GM12878 (cell line): ENCODE data around the gene SVBP. TPM values are rescaled to one million over a fixed set of nuclear protein-coding genes. Genes with fewer than 3 reads are reported as not detected.

Source experiments
- ATAC-seq: fragments of 200-7000 bp; cut with Tn5 transposase; 3 replicates; pipeline ENCODE4 v1.9.1; 2020; ENCODE audit warnings: mild to moderate bottlenecking, moderate library complexity
- BruUV-seq: library from RNA; stranded (reverse); fragments of 400-500 nt; replicated peaks from 2 replicates; lab custom pipeline; 2021; lab: Mats Ljungman, UMichigan
- CTCF ChIA-PET: fragments of 300-600 bp; sonication (Branson Sonifier 250); formaldehyde crosslinking; extraction: SDS; loops from one replicate; lab custom pipeline; 2021; ENCODE audit warnings: inconsistent platforms; lab: Yijun Ruan, JAX
- POLR2A ChIA-PET: fragments of 350-600 bp; formaldehyde crosslinking; extraction: SDS; loops from one replicate; lab custom pipeline; 2021; ENCODE audit warnings: inconsistent platforms; lab: Charles Lee
- RAD21 ChIA-PET: fragments of 300-600 bp; sonication (Branson Sonifier 250); formaldehyde crosslinking; loops from one replicate; lab custom pipeline; 2023; ENCODE audit warnings: antibody characterized with exemption; ENCODE audit not compliant: unreplicated experiment; lab: Charles Lee
- SMC1A ChIA-PET: fragments of 300-600 bp; sonication (Branson Sonifier 250); formaldehyde crosslinking; loops from one replicate; lab custom pipeline; 2023; ENCODE audit not compliant: unreplicated experiment, uncharacterized antibody; lab: Charles Lee
- DNase-seq: peaks from one replicate; pipeline ENCODE4 v3.0.0-alpha.2; 2011; ENCODE audit warnings: low read depth, low spot score
- FAIRE-seq: peaks from 3 replicates; lab custom pipeline; 2011; peaks lifted over from hg19 to GRCh38; lab: Jason Lieb, UNC
- H2AFZ ChIP-seq: 2 replicates; pipeline ENCODE4 v1.6.0; 2011; ENCODE audit warnings: low read depth, low read length, control low read depth; ENCODE audit not compliant: control insufficient read depth
- H3K27ac ChIP-seq: 2 replicates; pipeline ENCODE4 v1.5.1; 2011; ENCODE audit warnings: control low read depth; ENCODE audit not compliant: control insufficient read depth, insufficient read depth
- H3K27me3 ChIP-seq, 2 experiments: replicated peaks in 1 of 2; 2 replicates each; pipeline versions ENCODE4 v1.6.0 to v1.6.1; 2011; ENCODE audit warnings: low read length in 1 of 2; ENCODE audit not compliant: control insufficient read depth in 2 of 2, insufficient read depth in 2 of 2
- H3K36me3 ChIP-seq, 2 experiments: 2 replicates each; pipeline ENCODE4 v1.5.1; 2011; ENCODE audit warnings: low read length in 1 of 2; ENCODE audit not compliant: control insufficient read depth in 2 of 2, insufficient read depth in 2 of 2
- H3K4me1 ChIP-seq: 2 replicates; pipeline ENCODE4 v1.6.1; 2011; ENCODE audit warnings: mild to moderate bottlenecking, low read length, moderate library complexity, mixed read lengths; ENCODE audit not compliant: control insufficient read depth, insufficient read depth
- H3K4me2 ChIP-seq: 2 replicates; pipeline ENCODE4 v1.6.0; 2011; ENCODE audit warnings: control low read depth; ENCODE audit not compliant: control insufficient read depth, insufficient read depth
- H3K4me3 ChIP-seq: fragments of 200-600 bp; sonication (generic); 2 replicates; pipeline ENCODE4 v1.5.1; 2016
- H3K79me2 ChIP-seq: 2 replicates; pipeline ENCODE4 v1.6.0; 2011; ENCODE audit warnings: low read length; ENCODE audit not compliant: control insufficient read depth, insufficient read depth
- H3K9ac ChIP-seq: 2 replicates; pipeline ENCODE4 v1.8.0; 2011; ENCODE audit warnings: low read length, control low read depth, mixed read lengths; ENCODE audit not compliant: control insufficient read depth, insufficient read depth
- H3K9me3 ChIP-seq: replicated peaks from 3 replicates; pipeline ENCODE4 v1.5.1; 2011; ENCODE audit warnings: mild to moderate bottlenecking, low read length; ENCODE audit not compliant: control insufficient read depth, insufficient read depth
- H4K20me1 ChIP-seq: 2 replicates; pipeline ENCODE4 v1.6.0; 2011; ENCODE audit not compliant: control insufficient read depth, insufficient read depth
- ASH2L ChIP-seq: fragments of 300-600, 200-600 bp; sonication (generic); IDR thresholded peaks from 2 replicates; pipeline ENCODE4 v1.6.1; 2017; ENCODE audit warnings: low read depth, mild to moderate bottlenecking, borderline replicate concordance
- CEBPB ChIP-seq, 2 experiments: fragments of 150-350 bp in 1 of 2; IDR thresholded peaks; 2 replicates each; pipeline ENCODE4 v1.6.1; 2012 to 2014; ENCODE audit warnings: low read depth in 2 of 2, low read length in 2 of 2, borderline replicate concordance in 1 of 2, inconsistent platforms in 1 of 2
- EGR1 ChIP-seq, 2 experiments: IDR thresholded peaks; 1 replicate in 1 of 2; 2 replicates in 1 of 2; pipeline ENCODE4 v1.6.1; 2011 to 2012; ENCODE audit warnings: low read depth in 2 of 2, low read length in 2 of 2, borderline replicate concordance in 1 of 2, mild to moderate bottlenecking in 1 of 2, moderate library complexity in 1 of 2
- HSF1 ChIP-seq: fragments of 150-350 bp; IDR thresholded peaks from 2 replicates; pipeline ENCODE4 v1.6.1; 2014; ENCODE audit warnings: mild to moderate bottlenecking, low read depth, low read length
- MXI1 ChIP-seq: fragments of 150-350 bp; IDR thresholded peaks from 2 replicates; pipeline ENCODE4 v1.6.1; 2011; ENCODE audit warnings: low read depth, mild to moderate bottlenecking, inconsistent platforms, low read length, improper control_type of control experiment
- NKRF ChIP-seq: fragments of 450-650 bp; conservative IDR thresholded peaks from 2 replicates; pipeline ENCODE4 v1.6.1; 2017; ENCODE audit warnings: mild to moderate bottlenecking, moderate library complexity
- NR2F1 ChIP-seq: fragments of 450-650 bp; conservative IDR thresholded peaks from 2 replicates; pipeline ENCODE4 v1.6.1; 2017; ENCODE audit warnings: mild to moderate bottlenecking
- POU2F2 ChIP-seq: IDR thresholded peaks from 3 replicates; pipeline ENCODE4 v1.6.1; 2011; ENCODE audit warnings: low read depth, mild to moderate bottlenecking, low read length, borderline replicate concordance
- SMAD5 ChIP-seq: IDR thresholded peaks from 2 replicates; pipeline ENCODE4 v1.6.1; 2016; ENCODE audit warnings: antibody characterized with exemption, low read depth
- SP1 ChIP-seq: IDR thresholded peaks from one replicate; pipeline ENCODE4 v1.6.1; 2011; ENCODE audit warnings: low read depth, low read length
- SRF ChIP-seq, 2 experiments: IDR thresholded peaks; 2 replicates each; pipeline ENCODE4 v1.6.1; 2011; ENCODE audit warnings: low read depth in 2 of 2, low read length in 2 of 2, mild to moderate bottlenecking in 1 of 2, moderate library complexity in 1 of 2
- SUPT20H ChIP-seq: IDR thresholded peaks from 2 replicates; pipeline ENCODE4 v1.6.1; 2011; ENCODE audit warnings: low read depth, mild to moderate bottlenecking, low read length, moderate library complexity, borderline replicate concordance; ENCODE audit not compliant: control insufficient read depth
- TCF7 ChIP-seq: IDR thresholded peaks from 2 replicates; pipeline ENCODE4 v1.6.1; 2014; ENCODE audit warnings: antibody characterized with exemption, borderline replicate concordance
- ZNF207 ChIP-seq: fragments of 450-650 bp; IDR thresholded peaks from 2 replicates; pipeline ENCODE4 v1.6.1; 2014; ENCODE audit warnings: antibody characterized with exemption, mild to moderate bottlenecking, borderline replicate concordance
- ZNF24 ChIP-seq: fragments of 450-650 bp; IDR thresholded peaks from 2 replicates; pipeline ENCODE4 v1.6.1; 2017; ENCODE audit warnings: antibody characterized with exemption, mild to moderate bottlenecking
- WGBS: methylation state at CpG from one replicate; pipeline ENCODE4 v1.1.6; 2016; ENCODE audit warnings: low lambda C conversion rate; ENCODE audit not compliant: insufficient replicate concordance, insufficient coverage; ENCODE audit errors: missing lambda C conversion rate; 5-methylcytosine and 5-hydroxymethylcytosine counted together
- in situ Hi-C: fragments of 300-500 bp; cut with MboI; formaldehyde crosslinking; loops from 9 replicates; pipeline ENCODE4 v1.14.3; 2018; ENCODE audit warnings: mixed read lengths
- intact Hi-C: fragments of 100-400 bp; cut with micrococcal nuclease; formaldehyde crosslinking; loops from one replicate; pipeline ENCODE4 v1.14.2; 2022; ENCODE audit not compliant: unreplicated experiment
- polyA plus RNA-seq, 11 experiments: library from polyadenylated mRNA; depleted of rRNA in 4 of 11; unstranded in 6 of 11; stranded (reverse) in 5 of 11; fragments of >200 nt; fragmentation: Nextera tagmentation in 4 of 11; fragmentation: Illumina TruSeq in 1 of 11; extraction: Ambion mirVana in 4 of 11; extraction: Trizol in 1 of 11; gene quantifications; 1 replicate in 1 of 11; 2 replicates in 10 of 11; pipeline versions ENCODE4 v1.2.1 to v1.2.3, GENCODE V29; 2011 to 2016; ENCODE audit warnings: inconsistent platforms in 2 of 11, missing spikeins in 2 of 11, low read depth in 1 of 11
- total RNA-seq, 4 experiments: library from RNA; depleted of rRNA in 3 of 4; stranded (reverse); fragments of >200 nt in 3 of 4; fragmentation: Illumina TruSeq in 1 of 4; extraction: Trizol in 1 of 4; gene quantifications; 2 replicates each; pipeline versions ENCODE4 v1.2.1 to v1.2.3, GENCODE V29; 2013 to 2021
- TF ChIP-seq, protein P1 (sequence below): fragments of 450-650 bp; IDR thresholded peaks from 2 replicates; pipeline ENCODE4 v1.6.1; 2017; ENCODE audit warnings: mild to moderate bottlenecking, low read depth, inconsistent platforms; ENCODE audit not compliant: poor library complexity, severe bottlenecking

Gene SVBP
- total and polyA plus RNA-seq, 10 of the 15 experiments (the other 5 are each of a cell fraction or from before 2014, with no cell fraction given): 12.6 to 29.5 (median 19.8) TPM

DNA sequence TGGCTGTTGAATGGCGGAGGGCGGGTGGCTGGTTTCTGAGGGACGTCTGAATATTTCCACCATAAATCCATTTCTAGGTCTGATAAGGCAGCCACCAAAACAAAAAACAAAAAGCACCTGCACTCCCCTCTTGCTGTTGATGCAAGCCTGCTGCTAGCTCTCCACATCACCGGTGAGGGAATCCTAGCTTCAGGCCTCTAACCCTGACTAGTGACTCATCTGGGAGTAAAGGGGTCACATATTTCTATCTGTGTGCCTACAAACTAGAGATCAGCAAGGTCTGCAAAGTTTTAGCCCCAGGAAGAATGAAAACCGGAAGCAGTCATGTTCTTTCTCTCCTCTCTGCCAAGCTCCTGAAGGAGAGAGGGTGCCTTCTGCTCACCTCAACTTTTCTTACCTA is 10.6 kb downstream of the SVBP start:
- no peak overlapping the region for H3K4me3 ChIP-seq
- CTCF ChIA-PET: interaction anchor here (1.4 kb wide), 1 partner anchor 9 kb away, joined by 3 read pairs; no protein-coding TSS in a partner anchor
- RAD21 ChIA-PET: no interaction called here
- no peaks in the 10 kb centered on the region for H3K79me2 ChIP-seq
- intact Hi-C loops: no loop called here
- POLR2A ChIA-PET: interaction anchor here (0.5 to 1.2 kb wide), 2 partner anchors 10 to 468 kb away, joined by 3 to 5 read pairs; partner anchors contain the start of gene ERMAP
- no peaks in the 10 kb centered on the region for H3K4me1 ChIP-seq
- H3K27ac ChIP-seq: no peak overlapping the region
- no peak overlapping the region for H3K9ac ChIP-seq
- WGBS: 93% methylated on average over 5 of the region's 5 CpGs
- no TSS peak for BruUV-seq
- TF ChIP-seq ZNF24: no peak
- TF ChIP-seq SUPT20H: no peak
- no peak for TF ChIP-seq EGR1 (IDR thresholded peaks at IDR 0.05; ENCODE audit: borderline replicate concordance in 1 of 2, low read depth in 2 of 2, low read length in 2 of 2)
- TF ChIP-seq MXI1: no peak
- TF ChIP-seq SP1: no peak
- no peak for TF ChIP-seq SMAD5
- no peak for TF ChIP-seq HSF1
- TF ChIP-seq, protein P1, sequence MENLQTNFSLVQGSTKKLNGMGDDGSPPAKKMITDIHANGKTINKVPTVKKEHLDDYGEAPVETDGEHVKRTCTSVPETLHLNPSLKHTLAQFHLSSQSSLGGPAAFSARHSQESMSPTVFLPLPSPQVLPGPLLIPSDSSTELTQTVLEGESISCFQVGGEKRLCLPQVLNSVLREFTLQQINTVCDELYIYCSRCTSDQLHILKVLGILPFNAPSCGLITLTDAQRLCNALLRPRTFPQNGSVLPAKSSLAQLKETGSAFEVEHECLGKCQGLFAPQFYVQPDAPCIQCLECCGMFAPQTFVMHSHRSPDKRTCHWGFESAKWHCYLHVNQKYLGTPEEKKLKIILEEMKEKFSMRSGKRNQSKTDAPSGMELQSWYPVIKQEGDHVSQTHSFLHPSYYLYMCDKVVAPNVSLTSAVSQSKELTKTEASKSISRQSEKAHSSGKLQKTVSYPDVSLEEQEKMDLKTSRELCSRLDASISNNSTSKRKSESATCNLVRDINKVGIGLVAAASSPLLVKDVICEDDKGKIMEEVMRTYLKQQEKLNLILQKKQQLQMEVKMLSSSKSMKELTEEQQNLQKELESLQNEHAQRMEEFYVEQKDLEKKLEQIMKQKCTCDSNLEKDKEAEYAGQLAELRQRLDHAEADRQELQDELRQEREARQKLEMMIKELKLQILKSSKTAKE: no peak
- TF ChIP-seq POU2F2: no peak
- no peak for TF ChIP-seq TCF7
- no peak for TF ChIP-seq SRF (IDR thresholded peaks at IDR 0.05; ENCODE audit: low read depth in 2 of 2, low read length in 2 of 2)
- TF ChIP-seq ZNF207: no peak
- no peak for TF ChIP-seq NKRF
- TF ChIP-seq CEBPB (IDR thresholded peaks at IDR 0.05; ENCODE audit: borderline replicate concordance in 1 of 2, low read depth in 2 of 2, low read length in 2 of 2): no peak
- TF ChIP-seq ASH2L: no peak
- TF ChIP-seq NR2F1: no peak
- in situ Hi-C loops: no loop called here
- H3K4me2 ChIP-seq: no peak overlapping the region
- no peaks in the 10 kb centered on the region for H3K27me3 ChIP-seq
- ATAC-seq (no peak), DNase-seq (no peak), FAIRE-seq (no peak)
- no peaks in the 10 kb centered on the region for H4K20me1 ChIP-seq
- no peaks in the 10 kb centered on the region for H3K9me3 ChIP-seq
- SMC1A ChIA-PET: no interaction called here
- H3K36me3 ChIP-seq: no peaks in the 10 kb centered on the region
- no peak overlapping the region for H2AFZ ChIP-seq
